ENCODE data around the gene ST8SIA1.
"Not testable (repeated sequence)": the region's sequence is repeated elsewhere in the genome, so short reads cannot be mapped to it uniquely, and the experiment has no call there.

The ST8SIA1 gene
- total RNA-seq: 15.7 to 21.0 reads per million in 2 donors

GRCh38 chr12:22334410-22335100, at the start of gene ST8SIA1:
ST8SIA1 (minus strand) TSS chr12:22334707; CDS start chr12:22334232, 475 bp downstream.
- DNase-seq: peak; percentile 63

GRCh38 chr12:22380031-22380430, 45.5 kb upstream of the ST8SIA1 start:
- no peak for DNase-seq

GRCh38 chr12:22377731-22378496, 43.4 kb upstream of the ST8SIA1 start:
- no peak for DNase-seq

- not testable (repeated sequence) for DNase-seq
These were observed 42.2 kb upstream of the ST8SIA1 start for GRCh38 chr12:22376596-22377150.

- DNase-seq: no peak
These were observed 40.0 kb upstream of the ST8SIA1 start for GRCh38 chr12:22374508-22374907.

GRCh38 chr12:22372277-22372837, 37.9 kb upstream of the ST8SIA1 start:
- no peak for DNase-seq

GRCh38 chr12:22366181-22366580, 31.7 kb upstream of the ST8SIA1 start:
- no peak for DNase-seq

GRCh38 chr12:22361785-22362184, 27.3 kb upstream of the ST8SIA1 start:
- no peak for DNase-seq

- no peak for DNase-seq
These were observed 26.3 kb upstream of the ST8SIA1 start for GRCh38 chr12:22360774-22361173.

GRCh38 chr12:22357531-22357930, 23.0 kb upstream of the ST8SIA1 start:
- no peak for DNase-seq

- no peak for DNase-seq
These were observed 21.7 kb upstream of the ST8SIA1 start for GRCh38 chr12:22356231-22356630.

GRCh38 chr12:22355011-22355580, 20.6 kb upstream of the ST8SIA1 start:
- DNase-seq: no peak

- no peak for DNase-seq
These were observed 19.3 kb upstream of the ST8SIA1 start for GRCh38 chr12:22353615-22354325.

- DNase-seq: no peak
These were observed 16.4 kb upstream of the ST8SIA1 start for GRCh38 chr12:22350886-22351285.

- no peak for DNase-seq
These were observed 13.7 kb upstream of the ST8SIA1 start for GRCh38 chr12:22348208-22348607.

- DNase-seq: no peak
These were observed 5.6 kb upstream of the ST8SIA1 start for GRCh38 chr12:22340143-22340542.

GRCh38 chr12:22339691-22340090, 5.2 kb upstream of the ST8SIA1 start:
- no peak for DNase-seq

- no peak for DNase-seq
These were observed 1.3 kb upstream of the ST8SIA1 start for GRCh38 chr12:22335794-22336166.

- DNase-seq: peak; percentile 18
These were observed 646 bp downstream of the ST8SIA1 start for GRCh38 chr12:22333713-22334409.

- no peak for DNase-seq
These were observed 1.3 kb downstream of the ST8SIA1 start for GRCh38 chr12:22333186-22333712.

GRCh38 chr12:22332202-22332601, 2.3 kb downstream of the ST8SIA1 start:
- DNase-seq: no peak

- no peak for DNase-seq
These were observed 4.9 kb downstream of the ST8SIA1 start for GRCh38 chr12:22329621-22330020.

Data from T-helper 9 cell (primary cell).